ENCODE measurements around the gene HOXA9.

HOXA9 gene

DNA sequence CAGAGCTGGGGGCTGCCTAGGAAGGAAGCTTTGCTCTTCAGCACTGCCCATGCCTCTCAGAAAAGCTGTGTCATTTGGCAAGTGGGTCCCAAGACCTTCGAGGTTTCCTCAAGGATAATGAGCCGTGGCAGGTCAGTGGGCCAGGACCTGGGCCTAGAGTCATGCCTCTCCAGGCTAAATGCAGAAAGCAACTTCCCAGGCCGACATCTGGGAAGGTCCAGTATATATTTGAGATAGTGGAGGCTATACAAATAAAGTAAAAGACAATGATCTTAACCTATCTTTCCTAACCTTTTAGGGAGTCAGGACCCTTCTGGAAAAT lies 11.1 kb upstream of the HOXA9 start:
- DNase-seq (ENCODE audit: low read depth): no peak

DNA sequence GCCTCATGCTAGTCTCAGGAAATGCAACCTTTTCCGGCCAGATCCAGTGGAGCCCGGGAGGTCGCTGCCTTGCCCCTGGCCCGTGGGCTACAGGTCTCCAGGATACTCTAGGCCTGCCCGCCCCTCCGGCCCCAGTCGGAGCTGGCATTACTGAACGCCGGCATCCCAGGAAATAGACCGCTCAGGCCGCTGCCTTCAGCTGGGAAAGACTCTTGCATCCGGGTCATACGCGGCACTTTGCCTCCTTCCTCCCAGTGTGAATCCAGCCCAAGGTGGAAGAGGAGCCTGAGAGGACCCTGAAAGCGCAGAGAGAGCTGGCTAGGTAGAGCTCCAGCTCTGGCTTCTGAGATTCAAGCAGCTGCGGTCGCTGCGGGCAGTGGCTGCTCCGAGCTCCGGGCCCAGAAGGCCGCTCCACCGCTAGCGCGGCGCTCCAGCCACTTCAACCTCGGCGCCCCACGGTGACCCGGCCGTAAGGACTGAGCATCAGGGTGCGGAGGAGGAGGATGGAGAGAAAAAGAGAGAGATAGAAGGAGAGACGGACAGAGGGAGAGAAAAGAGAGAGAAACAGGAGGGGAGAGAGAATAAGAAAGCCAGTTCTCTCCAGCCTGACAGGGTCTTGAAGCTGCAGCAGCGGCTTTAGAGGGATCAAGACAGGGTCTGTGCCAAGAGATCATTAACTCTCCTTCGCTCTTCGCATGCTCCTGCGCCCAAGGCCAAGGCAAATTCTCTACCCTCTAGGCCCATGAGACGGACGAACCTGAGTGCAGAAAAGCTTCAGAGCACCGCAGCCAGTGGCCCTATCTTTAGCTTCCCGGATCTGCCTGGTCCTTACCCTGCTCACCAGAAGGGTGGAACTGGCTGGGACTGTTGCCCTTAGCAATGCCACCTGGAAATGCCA lies 10.5 kb upstream of the HOXA9 start:
- no peak for DNase-seq (ENCODE audit: low read depth)

GRCh38 chr7:27174874-27175625 lies 9.7 kb upstream of the HOXA9 start:
- DNase-seq (ENCODE audit: low read depth): no peak

DNA sequence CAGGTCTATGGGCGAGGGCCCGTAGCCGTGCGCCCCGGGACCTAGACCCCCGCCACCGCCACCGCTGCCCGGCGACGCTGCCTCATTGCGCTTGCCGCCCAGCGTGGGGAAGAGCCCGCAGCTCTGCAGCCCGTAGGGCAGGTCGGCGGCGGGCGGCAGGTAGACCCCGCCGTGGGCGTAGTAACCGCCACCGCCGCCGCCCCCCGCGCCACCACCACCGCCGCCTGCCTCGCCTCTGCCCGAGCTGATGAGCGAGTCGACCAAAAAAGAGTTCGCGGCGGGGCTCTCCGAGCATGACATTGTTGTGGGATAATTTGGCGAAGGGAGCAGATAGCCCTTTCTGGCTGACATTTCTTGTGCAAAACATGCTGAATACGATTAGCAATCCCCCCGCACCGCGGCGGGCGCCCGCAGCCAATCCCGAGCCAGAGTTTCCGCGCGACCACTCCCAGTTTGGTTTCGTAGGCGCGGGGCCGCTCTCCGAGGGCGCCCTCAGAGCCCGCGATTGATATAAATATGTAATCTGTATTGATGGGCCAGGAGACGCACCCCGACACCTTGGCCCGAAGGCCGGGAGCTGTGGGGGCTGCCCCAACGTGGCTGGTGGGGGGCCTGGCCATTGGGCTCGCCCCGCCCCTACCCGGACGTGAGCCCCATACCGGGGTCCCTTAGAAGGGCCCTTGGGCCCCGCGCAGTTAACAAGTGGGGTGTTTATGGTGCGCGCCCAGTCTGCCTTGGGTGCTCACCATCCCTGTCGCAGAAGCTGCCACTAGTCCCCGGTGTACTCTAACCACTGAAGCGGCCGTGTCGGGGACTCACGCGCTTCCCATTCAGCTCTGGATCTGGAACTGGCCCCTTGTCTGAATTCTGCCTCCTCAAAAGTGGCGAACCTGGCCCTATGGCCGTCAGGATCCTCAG lies 8.9 kb upstream of the HOXA9 start, which contains the start of gene HOXA10:
Gene HOXA10, minus strand, starts transcription at position 365 of the 918 bp plus-strand sequence. Its CDS starts 14 bp downstream, at position 351.
- DNase-seq (ENCODE audit: low read depth): no peak

GRCh38 chr7:27173511-27173955 lies 8.2 kb upstream of the HOXA9 start:
- DNase-seq (ENCODE audit: low read depth): no peak

DNA sequence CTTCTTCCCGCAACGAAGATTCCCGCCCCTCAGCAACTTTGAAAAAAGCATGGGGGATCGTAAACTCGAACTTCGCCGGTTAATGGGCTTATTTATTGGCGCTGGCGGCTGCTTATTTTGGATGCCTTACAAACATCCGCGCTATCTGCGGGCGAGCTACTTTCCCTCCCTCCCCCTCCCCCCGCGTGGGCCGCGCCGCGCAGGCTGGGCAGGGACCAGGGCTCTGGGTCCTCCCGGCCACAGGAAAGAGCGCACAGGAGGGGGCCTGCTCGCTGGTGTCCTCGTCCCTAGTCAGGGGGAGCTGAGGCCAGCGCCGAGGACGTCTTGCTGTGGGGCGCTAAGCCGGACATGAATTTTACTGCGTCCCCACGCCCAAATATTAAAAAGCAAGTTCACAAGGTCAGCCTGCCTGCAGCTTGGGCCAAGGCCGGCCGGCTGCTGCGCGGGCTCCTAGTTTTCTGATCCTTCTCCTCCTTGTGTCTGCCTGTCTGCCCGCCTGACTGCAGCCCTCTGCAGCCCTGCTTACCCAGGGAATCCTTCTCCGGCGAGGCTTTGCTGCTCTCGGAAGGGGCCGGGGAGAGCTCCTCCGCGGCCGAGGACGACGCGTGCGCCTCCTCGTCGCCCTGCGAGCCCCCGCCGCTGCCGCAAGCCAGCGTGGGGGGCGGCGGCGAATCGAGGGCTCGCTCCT lies 7.6 kb upstream of the HOXA9 start:
- no peak for DNase-seq (ENCODE audit: low read depth)

- DNase-seq (ENCODE audit: low read depth): no peak
Observed at GRCh38 chr7:27172315-27172774, 7.0 kb upstream of the HOXA9 start.

GRCh38 chr7:27171637-27172314 lies 6.4 kb upstream of the HOXA9 start:
- no peak for DNase-seq (ENCODE audit: low read depth)

GRCh38 chr7:27171325-27171636 lies 5.9 kb upstream of the HOXA9 start:
- DNase-seq (ENCODE audit: low read depth): no peak

- DNase-seq (ENCODE audit: low read depth): no peak
Observed at GRCh38 chr7:27170426-27171324, 5.3 kb upstream of the HOXA9 start.

- DNase-seq (ENCODE audit: low read depth): no peak
Observed at GRCh38 chr7:27169658-27170425, 4.5 kb upstream of the HOXA9 start.

DNA sequence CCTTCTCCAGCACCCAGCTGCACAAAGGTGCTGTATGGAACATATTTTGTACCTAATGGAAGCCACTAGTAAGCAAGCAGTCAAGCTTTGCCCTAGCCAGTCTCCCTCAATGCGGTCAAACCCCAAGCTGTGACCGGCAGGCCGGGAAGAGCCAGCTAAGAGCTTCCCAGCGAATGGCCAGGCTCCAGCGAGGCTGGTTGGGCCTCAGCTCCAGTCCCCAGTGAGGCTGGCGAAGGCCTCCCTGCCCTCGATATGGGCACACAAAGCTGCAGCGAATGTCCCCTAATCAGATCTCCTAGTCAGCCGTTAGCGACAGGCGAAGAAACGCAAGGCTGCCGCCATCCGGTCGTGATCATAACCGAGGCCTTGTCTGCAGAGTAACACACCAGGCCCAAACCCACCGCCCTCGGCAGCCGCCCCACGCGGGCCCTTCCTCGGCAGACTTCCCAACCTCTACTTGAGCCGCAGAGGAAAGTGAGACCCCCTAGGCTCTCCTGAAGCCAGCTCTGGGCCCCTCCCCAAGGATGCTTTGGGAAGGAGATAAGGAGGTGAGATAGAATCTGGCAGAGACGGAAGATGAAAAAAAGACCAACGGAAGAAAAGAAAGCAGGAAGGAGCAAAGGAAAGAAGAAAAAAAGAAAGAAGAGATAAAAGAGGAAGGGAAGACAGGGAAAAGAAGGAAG lies 3.1 kb upstream of the HOXA9 start:
- no peak for DNase-seq (ENCODE audit: low read depth)

GRCh38 chr7:27167916-27168264 lies 2.6 kb upstream of the HOXA9 start:
- no peak for DNase-seq (ENCODE audit: low read depth)

GRCh38 chr7:27166531-27167505 lies 1.5 kb upstream of the HOXA9 start:
- DNase-seq (ENCODE audit: low read depth): no peak

GRCh38 chr7:27165996-27166530 lies 726 bp upstream of the HOXA9 start:
- DNase-seq (ENCODE audit: low read depth): no peak

GRCh38 chr7:27164367-27165088 lies 809 bp downstream of the HOXA9 start:
- DNase-seq (ENCODE audit: low read depth): no peak

DNA sequence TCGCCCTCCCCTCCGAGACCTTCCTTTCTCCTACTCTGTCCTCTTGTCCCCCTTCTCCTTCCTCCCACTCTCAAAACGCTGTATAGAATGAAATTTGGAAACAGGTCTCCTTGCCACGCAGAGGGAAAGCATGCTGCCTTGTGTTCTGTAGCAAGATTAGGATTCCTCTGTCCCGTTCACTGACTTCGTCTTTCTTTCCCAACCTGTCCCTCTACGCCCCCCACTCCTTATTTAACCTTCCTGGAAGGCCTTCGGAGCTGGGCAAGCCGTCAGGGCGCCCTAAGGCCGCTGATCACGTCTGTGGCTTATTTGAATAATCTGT lies 1.3 kb downstream of the HOXA9 start:
- DNase-seq (ENCODE audit: low read depth): no peak
